Spleen (tissue), 11 donors: ENCODE data around the gene CDK10. TPM values are rescaled to one million over a fixed set of nuclear protein-coding genes. Genes with fewer than 3 reads are reported as not detected.
A peak's percentile ranks its signal among the peaks of the same experiment; 100 is the strongest.

Source experiments
- DNase-seq: peaks from one replicate; pipeline ENCODE4 v3.0.0-alpha.2; 2020
- H3K27ac ChIP-seq, 8 donors: fragments of 200-600 bp; sonication (generic) in 7 of 8; 1 replicate in 4 of 8; 2 replicates in 4 of 8; pipeline versions ENCODE4 v1.5.0 to v1.8.0; 2016 to 2021; ENCODE audit warnings: inconsistent platforms in 4 of 8, mild to moderate bottlenecking in 4 of 8, moderate library complexity in 1 of 8
- H3K27me3 ChIP-seq, 7 donors: fragments of 200-600 bp; sonication (generic) in 6 of 7; replicated peaks in 1 of 7; 1 replicate in 4 of 7; 2 replicates in 3 of 7; pipeline versions ENCODE4 v1.5.0 to v1.8.0; 2016 to 2021; ENCODE audit warnings: inconsistent platforms in 3 of 7, mild to moderate bottlenecking in 1 of 7
- H3K36me3 ChIP-seq, 6 donors: fragments of 200-600 bp; sonication (generic) in 5 of 6; 1 replicate in 4 of 6; 2 replicates in 2 of 6; pipeline versions ENCODE4 v1.5.0 to v1.8.0; 2016 to 2021; ENCODE audit warnings: inconsistent platforms in 2 of 6
- H3K4me1 ChIP-seq, 6 donors: fragments of 200-600 bp; sonication (generic) in 5 of 6; 1 replicate in 3 of 6; 2 replicates in 3 of 6; pipeline versions ENCODE4 v1.5.0 to v1.8.0; 2016 to 2021; ENCODE audit warnings: inconsistent platforms in 3 of 6
- H3K4me3 ChIP-seq, 8 donors: fragments of 200-600 bp; sonication (generic) in 7 of 8; 1 replicate in 4 of 8; 2 replicates in 4 of 8; pipeline versions ENCODE4 v1.5.0 to v1.8.0; 2016 to 2021; ENCODE audit warnings: inconsistent platforms in 4 of 8, mild to moderate bottlenecking in 4 of 8, moderate library complexity in 2 of 8
- H3K9me3 ChIP-seq, 8 donors: fragments of 200-600 bp; sonication (generic) in 7 of 8; 1 replicate in 4 of 8; 2 replicates in 4 of 8; pipeline versions ENCODE4 v1.5.0 to v1.8.0; 2016 to 2021; ENCODE audit warnings: inconsistent platforms in 4 of 8
- CTCF ChIP-seq, 11 experiments: fragments of 200-600 bp in 7 of 11; fragments of 450-650 bp in 4 of 11; sonication (generic) in 4 of 11; IDR thresholded peaks in 8 of 11; conservative IDR thresholded peaks in 3 of 11; 1 replicate in 7 of 11; 2 replicates in 4 of 11; pipeline versions ENCODE4 v1.4.0 to v1.8.0; 2016 to 2021; ENCODE audit warnings: antibody characterized with exemption in 11 of 11, inconsistent platforms in 4 of 11, mild to moderate bottlenecking in 1 of 11
- POLR2A ChIP-seq, 3 donors: fragments of 450-650 bp; IDR thresholded peaks; one replicate each; pipeline ENCODE4 v1.5.1; 2017; ENCODE audit warnings: antibody characterized with exemption in 3 of 3, mild to moderate bottlenecking in 1 of 3
- POLR2AphosphoS5 ChIP-seq, 3 donors: sonication (generic); formaldehyde crosslinking; IDR thresholded peaks; one replicate each; pipeline ENCODE4 v1.5.1; 2017; ENCODE audit warnings: antibody characterized with exemption in 3 of 3
- WGBS, 5 donors: extraction: QIAGEN DNeasy Blood & Tissue Kit in 3 of 5; methylation state at CpG; one replicate each; pipeline versions ENCODE4 v1.1.5 to v1.1.7; 2013 to 2018; 5-methylcytosine and 5-hydroxymethylcytosine counted together
- intact Hi-C: fragments of 100-400 bp; cut with DNase I; formaldehyde crosslinking; loops from one replicate; pipeline ENCODE4 v1.15.0; 2023; ENCODE audit warnings: low total_unique reads
- polyA plus RNA-seq, 3 donors: library from polyadenylated mRNA; stranded (reverse); fragments of 200-250 nt; gene quantifications; one replicate each; pipeline ENCODE4 v1.2.1, GENCODE V29; 2013
- total RNA-seq, 7 donors: library from RNA; depleted of rRNA in 3 of 7; stranded (reverse); fragments of >200 nt in 3 of 7; fragmentation: NEBNext Ultra II Directional in 4 of 7; extraction: Animal tissue kit (Norgen Biotek cat#: 25700) in 4 of 7; gene quantifications; one replicate each; pipeline versions ENCODE4 v1.1.0 to v1.2.1, GENCODE V29; 2016 to 2021
- donor health status: healthy with polysubstance abuse.
- donor health status: DM: no; HTN: no; CAD: no; lungs with moderate emphysema.
- donor health status: DM: no; HTN: no; CAD: no.
- donor health status: Bipolar disorder and iron deficiency.
- donor health status: healthy.
- donor health status: DM: no; HTN: no; CAD: no.
- donor health status: DM: yes; HTN: yes; CAD: no.

Gene CDK10
- total and polyA plus RNA-seq, 10 donors, result 47.6 to 201 (median 78.6) TPM

GRCh38 chr16:89727406-89728120 is 41.1 kb downstream of the CDK10 start:
- peak overlapping the region in 1 of 8 donors; percentile 15 for H3K27ac ChIP-seq
- intact Hi-C loops, result no loop called here
- no peak overlapping the region for H3K4me3 ChIP-seq
- WGBS, 5 donors, result 83 to 86% (median 85%) methylated on average over 15 to 17 of the region's 17 CpGs
- DNase-seq, result no peak
- H3K36me3 ChIP-seq, result peaks cover 6 to 100% (median 89%) of the 10 kb centered on the region in 6 donors
- H3K9me3 ChIP-seq, result no peaks in the 10 kb centered on the region
- TF ChIP-seq POLR2A (IDR thresholded peaks at IDR 0.05), result no peak
- TF ChIP-seq CTCF (IDR thresholded peaks at IDR 0.05 in 8 of 11, conservative IDR thresholded peaks at IDR 0.05 in 3 of 11), result no peak
- TF ChIP-seq POLR2AphosphoS5 (IDR thresholded peaks at IDR 0.05), result peak in 2 of 3 donors; percentile 25 to 41
- H3K4me1 ChIP-seq, result peaks cover 24 to 89% (median 46%) of the 10 kb centered on the region in 6 donors
- no peaks in the 10 kb centered on the region for H3K27me3 ChIP-seq

GRCh38 chr16:89729293-89729692 is 42.8 kb downstream of the CDK10 start:
- H3K36me3 ChIP-seq, result peaks cover 6 to 100% (median 89%) of the 10 kb centered on the region in 6 donors

GRCh38 chr16:89729863-89730593 is 43.5 kb downstream of the CDK10 start:
- intact Hi-C loops, result no loop called here
- Histone ChIP-seq H3K4me1 (peaks cover 5 to 79% (median 22%) of the 10 kb centered on the region in 6 donors), H3K9me3 (no peaks in the 10 kb centered on the region), H3K27ac (no peak overlapping the region), H3K4me3 (no peak overlapping the region), H3K36me3 (peaks cover 6 to 100% (median 93%) of the 10 kb centered on the region in 6 donors), H3K27me3 (no peaks in the 10 kb centered on the region)
- DNase-seq, result no peak
- TF ChIP-seq POLR2AphosphoS5 (IDR thresholded peaks at IDR 0.05), result peak in 1 of 3 donors; percentile 35
- no peak for TF ChIP-seq POLR2A (IDR thresholded peaks at IDR 0.05)
- WGBS, 5 donors, result 79 to 94% (median 89%) methylated on average over 13 to 14 of the region's 14 CpGs

More at GRCh38 chr16:89729293-89729692, 42.8 kb downstream of the CDK10 start:
- Histone ChIP-seq H3K4me3 (no peak overlapping the region), H3K4me1 (peaks cover 8 to 81% (median 28%) of the 10 kb centered on the region in 6 donors), H3K27ac (no peak overlapping the region), H3K27me3 (no peaks in the 10 kb centered on the region), H3K9me3 (no peaks in the 10 kb centered on the region)
- DNase-seq, result no peak
- WGBS, 5 donors, result 91 to 96% (median 93%) methylated on average over 7 to 18 of the region's 18 CpGs
- TF ChIP-seq POLR2A (IDR thresholded peaks at IDR 0.05) (no peak), POLR2AphosphoS5 (IDR thresholded peaks at IDR 0.05) (peak in 1 of 3 donors; percentile 43)
- intact Hi-C loops, result no loop called here

GRCh38 chr16:89730610-89731234 is 44.2 kb downstream of the CDK10 start:
- H3K27me3 ChIP-seq, result no peaks in the 10 kb centered on the region
- TF ChIP-seq POLR2A (IDR thresholded peaks at IDR 0.05) (no peak), POLR2AphosphoS5 (IDR thresholded peaks at IDR 0.05) (peak in 2 of 3 donors; percentile 23 to 49), CTCF (IDR thresholded peaks at IDR 0.05 in 8 of 11, conservative IDR thresholded peaks at IDR 0.05 in 3 of 11) (no peak)
- H3K36me3 ChIP-seq, result peaks cover 6 to 100% (median 95%) of the 10 kb centered on the region in 6 donors
- no peak for DNase-seq
- WGBS, 5 donors, result 77 to 88% (median 85%) methylated on average over 13 to 22 of the region's 22 CpGs
- no peaks in the 10 kb centered on the region for H3K9me3 ChIP-seq
- H3K4me3 ChIP-seq, result no peak overlapping the region
- peaks cover 0 to 79% (median 17%) of the 10 kb centered on the region in 6 donors for H3K4me1 ChIP-seq
- H3K27ac ChIP-seq, result no peak overlapping the region
- intact Hi-C loops, result no loop called here
